GM19023 (cell line): ENCODE data around the gene DGKB.

Experiments
- ATAC-seq: cut with Tn5 transposase; IDR thresholded peaks from one replicate; pipeline ENCODE4 v1.9.1; 2021; ENCODE audit warnings: mild to moderate bottlenecking, moderate library complexity; ENCODE audit not compliant: unreplicated experiment

DGKB gene

DNA sequence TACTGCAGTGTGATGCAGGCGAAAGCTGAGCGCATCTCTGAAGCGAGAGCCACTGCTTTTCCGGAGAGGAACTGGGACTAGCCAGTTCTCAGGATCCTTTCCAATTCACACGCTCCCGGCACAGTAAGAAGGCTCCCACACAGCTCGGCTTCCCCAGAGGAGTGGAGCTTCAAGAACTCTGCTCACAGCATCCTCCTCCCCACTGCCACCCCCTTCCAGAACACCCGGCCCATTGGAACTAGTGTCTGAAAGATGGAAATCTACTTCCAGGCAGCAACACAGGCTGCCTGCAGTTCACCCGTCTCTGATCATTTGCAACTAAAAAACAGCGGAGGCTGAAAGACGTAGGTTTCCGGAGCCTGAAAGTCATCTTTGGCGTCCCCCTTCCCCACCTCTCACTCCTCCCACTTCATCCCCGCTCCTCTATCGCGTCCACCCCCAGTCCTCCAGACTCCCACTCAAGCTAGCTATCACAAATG, at the start of gene DGKB:
Gene DGKB (minus strand): TSS at position 163 of the 479 bp plus-strand sequence.
- no peak for ATAC-seq

DNA sequence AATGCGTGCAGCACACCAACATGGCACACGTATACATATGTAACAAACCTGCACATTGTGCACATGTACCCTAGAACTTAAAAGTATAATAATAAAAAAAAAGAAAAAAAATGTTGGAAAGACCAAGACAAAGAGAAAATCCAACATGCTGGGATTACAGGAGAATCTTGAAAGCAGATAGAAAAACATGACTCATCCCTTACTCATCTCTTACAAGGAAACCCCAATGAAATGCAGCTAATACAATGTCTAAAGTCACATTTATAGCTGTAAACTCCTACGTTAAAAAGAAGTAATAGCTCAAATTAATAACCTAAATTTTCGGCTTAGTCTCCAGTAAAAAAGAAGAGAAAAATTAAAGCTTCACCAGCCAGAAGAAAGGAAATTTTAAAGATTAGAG, 47.5 kb upstream of the DGKB start:
- no peak for ATAC-seq

DNA sequence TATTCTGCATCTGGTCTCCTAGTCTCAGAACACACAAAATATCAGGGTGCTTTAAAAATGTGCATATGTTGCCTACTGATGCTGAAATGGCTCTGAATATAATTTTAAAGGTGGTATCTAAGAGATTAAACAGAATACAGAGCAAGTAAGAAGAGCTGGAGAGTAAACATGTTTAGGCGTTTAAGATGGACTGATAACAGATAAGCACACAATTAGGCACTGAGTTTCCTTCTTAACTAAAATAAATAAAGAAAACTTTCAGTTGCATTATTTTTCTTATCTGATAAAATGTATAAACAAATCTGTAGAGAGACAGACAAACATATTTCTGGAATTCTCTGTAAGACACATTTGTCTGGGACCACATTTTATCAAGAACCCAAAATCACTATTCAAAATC, 35.6 kb upstream of the DGKB start:
- ATAC-seq, result no peak

DNA sequence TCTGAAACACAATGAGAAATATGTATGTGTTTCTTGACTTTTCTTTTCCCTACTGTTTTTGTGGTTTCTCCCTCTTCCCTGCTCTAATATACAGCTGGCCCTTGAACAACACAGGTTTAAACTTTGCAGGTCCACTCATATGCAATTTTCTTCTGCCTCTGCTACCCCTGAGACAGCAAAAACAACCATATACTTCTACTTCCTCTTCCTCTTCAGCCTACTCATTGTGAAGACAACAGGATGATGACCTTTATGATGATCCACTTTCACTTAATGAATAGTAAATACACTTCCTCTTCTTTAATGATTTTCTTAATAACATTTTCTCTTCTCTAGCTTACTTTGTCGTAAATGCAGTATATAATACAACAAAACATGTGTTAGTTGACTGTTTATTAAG, 35.0 kb upstream of the DGKB start:
- no peak for ATAC-seq

DNA sequence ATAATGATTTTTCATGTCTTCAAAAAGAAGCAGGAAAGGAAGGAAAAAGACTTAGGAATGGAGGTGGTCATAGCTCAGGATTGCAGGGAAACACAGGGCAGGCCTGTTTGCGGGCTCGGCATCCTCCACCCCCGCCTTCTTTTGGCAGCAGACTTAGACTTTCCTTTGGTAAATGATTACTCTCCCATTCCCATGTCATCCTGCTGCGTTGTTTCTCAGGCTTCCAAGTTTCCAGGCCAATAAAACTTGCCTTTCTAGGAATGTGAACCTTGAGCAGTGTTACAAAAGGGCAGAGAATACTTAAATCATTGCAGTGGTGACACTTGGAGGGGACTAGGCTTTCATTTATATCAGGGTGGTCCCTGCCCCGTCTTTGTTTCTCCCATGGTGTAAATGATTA, 34.0 kb upstream of the DGKB start:
- no peak for ATAC-seq

DNA sequence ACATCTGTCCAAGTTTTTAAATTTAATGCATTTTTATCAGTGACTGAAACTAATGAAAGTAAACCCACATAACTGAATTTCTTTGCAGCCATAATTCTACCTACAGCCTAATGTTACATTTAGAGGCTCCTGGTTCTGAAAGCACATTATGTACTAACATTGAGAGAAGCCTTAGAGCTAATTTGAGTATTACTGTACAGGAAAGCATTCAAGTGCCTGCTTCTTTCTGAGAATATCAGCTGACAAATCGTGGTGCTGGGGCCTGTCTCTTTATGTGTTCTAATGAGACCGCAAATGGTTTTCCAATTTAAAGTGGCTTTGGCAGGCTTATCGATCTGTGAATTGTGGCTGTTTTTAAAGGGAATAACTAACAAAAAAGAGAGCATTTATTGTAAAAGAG, 32.3 kb upstream of the DGKB start:
- ATAC-seq, result no peak

DNA sequence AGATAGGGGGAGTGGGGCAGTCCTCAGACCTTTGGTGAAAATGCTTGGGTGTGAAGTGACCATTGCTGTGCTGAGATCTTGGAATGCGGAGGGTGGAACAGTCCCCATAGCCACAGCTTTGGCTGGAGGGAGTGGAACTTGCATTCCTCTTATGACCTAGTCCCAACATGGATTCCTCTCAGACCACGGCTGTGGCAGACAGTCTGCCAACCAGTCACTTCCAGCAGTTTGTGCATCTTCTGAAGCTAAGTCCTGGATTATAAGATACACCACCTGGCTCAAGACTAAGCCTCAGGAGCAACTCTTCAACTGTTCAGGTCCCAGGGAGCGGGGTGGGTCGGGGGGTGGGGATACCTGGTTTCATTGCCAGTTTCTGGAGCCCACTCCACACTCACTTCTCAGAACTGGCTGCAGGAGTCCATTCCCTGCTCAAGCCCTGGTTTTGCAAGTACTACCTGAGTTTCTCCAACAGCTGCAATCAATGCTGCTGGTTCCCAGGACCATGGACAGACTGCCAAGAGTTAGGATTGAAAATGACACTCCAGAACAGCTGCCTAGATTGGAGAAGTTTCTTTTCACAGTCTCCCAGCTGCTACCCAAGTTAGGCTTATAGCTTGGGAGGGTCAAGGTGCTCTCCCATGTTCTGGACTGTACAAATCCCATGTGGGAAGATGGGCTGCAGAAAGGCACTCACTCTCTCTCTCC, 29.1 kb upstream of the DGKB start:
- ATAC-seq, result no peak

DNA sequence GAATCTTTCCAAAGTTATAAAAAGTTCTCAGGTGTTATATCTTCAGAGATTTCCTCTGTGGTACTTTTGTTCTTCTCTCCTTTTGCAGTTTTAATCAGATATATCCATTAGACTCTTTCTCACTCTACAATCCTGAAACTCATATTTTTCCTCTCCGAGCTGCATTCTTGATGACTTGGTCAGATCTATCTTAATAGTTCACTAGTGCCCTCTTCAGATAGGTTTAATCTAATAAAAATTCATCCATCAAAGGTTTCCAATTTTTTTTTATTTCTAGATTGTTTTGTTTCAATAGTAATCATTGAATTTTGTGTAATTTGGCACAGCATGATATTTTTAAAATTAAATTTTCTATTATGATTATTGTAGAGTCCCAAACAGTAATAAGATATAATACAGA, 21.8 kb upstream of the DGKB start:
- no peak for ATAC-seq

DNA sequence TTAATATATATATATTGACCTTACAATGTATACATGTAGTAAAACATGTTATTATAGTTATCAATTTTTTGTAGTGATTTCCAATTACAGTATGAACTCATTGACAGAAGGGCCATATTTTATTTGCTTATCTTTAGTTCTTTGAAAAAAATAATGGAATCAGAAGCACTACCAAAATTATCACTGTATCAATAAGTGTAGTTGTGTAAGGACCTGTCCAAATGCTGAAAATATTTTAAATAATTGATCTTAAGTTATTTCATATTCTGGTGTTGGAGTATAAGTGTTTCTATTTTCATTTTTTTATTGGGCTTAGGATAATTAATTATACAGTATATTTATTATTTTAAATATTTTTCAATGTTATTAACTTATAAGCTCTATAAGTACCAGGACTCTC, 8.5 kb upstream of the DGKB start:
- no peak for ATAC-seq

DNA sequence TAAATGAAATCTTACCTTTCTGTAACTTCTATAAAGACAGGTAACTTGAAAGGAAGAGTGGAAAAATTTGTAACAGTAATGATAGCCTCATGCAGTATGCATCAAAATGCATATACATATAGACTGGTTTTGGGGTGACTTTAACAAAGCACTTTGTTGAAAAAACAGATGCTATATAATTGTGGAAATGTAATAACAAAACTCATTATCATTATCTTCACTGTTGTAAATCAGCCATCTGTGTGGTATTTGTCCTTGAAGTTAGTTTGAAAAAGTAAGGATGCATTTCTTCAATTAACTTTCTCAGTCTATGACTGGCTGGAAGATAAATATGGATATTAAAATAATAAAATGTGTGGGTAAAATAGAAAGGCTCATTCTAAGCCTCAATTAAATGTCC, 6.1 kb upstream of the DGKB start:
- no peak for ATAC-seq

DNA sequence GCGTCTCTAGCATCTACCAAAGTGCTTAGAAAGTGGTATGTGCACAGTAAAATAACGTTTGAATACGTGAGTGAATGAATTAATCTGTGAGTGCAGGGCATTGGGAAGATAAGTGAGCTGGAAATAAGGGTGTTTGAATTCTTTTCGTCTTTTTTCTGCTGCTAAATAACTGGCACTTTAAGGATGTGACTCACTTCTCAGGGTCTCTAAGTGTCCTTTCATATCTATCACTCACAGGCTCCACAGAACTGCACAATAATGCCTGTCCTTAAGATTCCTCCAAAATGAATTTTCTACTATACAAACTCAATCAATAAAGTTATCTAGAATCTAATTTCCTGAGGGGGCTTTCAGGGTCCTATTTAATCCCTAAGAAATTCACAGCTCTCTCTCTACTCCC, 3.2 kb upstream of the DGKB start:
- ATAC-seq, result no peak

DNA sequence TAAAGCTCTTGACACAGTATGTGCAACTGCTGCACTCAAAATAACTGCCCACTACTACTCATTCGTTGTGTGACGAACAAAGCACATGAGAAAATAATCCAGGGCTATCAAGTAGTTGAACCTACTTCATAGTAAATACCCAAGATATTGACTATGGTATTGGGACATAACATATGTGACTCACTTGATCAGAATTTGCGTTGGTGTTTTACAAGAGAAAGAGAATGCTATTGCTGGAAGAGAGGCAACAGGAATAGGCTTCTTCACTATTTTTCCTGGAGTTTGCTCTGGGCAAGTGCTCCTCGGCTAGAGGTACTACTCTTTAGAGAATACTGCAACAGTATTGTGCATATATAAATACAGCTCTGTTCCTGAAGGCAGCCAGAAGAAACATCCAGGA, 2.5 kb downstream of the DGKB start:
- ATAC-seq, result no peak

DNA sequence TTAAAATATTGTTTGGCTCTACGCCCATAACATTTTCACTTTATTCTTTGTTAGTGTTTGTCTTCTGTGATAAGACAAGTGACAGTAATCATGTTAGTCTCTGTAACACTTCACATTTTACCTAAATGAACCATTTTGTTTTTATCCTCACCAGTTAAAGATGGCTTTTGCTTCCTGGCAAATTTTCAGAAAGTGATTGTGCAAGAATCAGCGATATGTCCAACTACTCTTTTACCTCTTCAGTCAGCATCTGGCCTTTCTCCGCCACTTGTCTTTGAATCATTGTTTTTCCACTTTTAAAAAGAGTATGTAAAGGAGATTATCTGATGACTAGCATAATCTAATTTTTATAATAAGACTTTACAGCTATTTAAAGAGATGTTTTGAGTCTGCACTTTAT, 3.5 kb downstream of the DGKB start:
- no peak for ATAC-seq

DNA sequence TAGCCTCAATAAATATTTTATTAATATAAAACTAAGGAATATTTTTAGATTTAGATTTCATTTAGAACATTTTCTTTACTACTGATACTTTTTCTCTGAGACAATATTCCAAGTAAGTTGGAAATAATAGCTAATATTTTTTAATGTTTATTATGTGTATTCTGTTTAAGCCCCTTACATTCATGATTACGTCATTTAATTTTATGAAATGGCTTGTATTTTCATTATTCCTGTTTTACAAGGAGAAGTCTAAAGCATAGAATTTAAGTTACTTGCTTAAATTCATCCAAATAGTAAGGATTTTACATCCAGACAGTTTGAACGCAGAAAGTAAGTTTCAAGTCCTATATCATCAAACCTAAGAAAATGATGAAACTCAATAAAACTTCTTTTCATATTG, 6.1 kb downstream of the DGKB start:
- no peak for ATAC-seq

DNA sequence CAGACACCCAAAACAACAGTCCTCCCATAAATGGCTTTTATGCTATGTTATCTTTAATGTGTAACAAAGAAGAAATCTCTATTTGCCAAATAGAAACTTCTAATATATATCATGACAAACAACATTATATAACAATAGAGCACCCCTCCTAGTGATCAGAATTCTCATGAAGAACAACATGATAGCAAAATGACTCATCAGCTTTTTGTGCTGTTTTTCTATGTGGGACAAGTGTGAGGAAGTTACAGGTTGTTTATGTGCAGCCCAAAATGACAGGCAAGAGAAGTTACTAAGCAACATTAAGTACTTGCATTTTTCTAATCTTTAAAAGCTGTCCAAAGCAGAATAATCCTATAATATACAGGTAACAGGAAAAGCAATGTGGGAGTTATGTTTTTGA, 7.7 kb downstream of the DGKB start:
- no peak for ATAC-seq

DNA sequence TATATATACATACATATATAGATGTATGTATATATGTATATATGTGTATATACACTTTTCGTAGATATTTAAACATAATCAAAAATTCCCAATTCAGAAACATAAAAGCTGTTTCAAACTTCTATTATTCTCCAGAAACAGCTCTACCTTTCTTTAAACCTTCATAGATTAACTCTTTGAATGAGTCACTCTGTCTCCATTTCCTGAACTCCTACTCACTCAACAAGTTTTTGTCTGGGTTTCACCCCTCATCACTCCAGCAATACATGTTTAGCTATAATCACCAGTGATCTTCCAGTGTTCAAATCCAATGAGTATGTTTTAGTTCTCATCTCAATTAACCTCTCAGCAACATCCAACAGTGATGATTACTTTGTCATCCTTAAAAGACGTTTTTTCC, 9.6 kb downstream of the DGKB start:
- ATAC-seq, result no peak

DNA sequence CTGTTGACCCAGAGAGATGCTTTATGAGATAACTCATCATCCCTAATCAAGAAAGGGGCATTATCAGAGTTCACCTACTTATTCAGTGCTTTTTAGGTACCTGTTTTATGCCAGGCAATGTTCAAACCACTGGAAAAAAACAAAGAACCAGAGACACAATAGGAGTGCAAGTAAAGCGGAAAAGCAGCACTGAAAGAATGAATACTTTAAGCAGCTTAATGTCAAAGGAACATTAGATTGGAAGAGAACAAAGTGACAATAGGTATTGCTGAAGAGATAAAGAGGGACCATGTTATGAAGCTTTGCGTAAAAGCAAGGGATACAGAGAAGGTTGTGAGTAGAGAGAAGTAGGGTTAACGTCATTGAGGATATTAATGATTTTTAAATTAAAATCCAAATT, 11.3 kb downstream of the DGKB start:
- ATAC-seq, result no peak

DNA sequence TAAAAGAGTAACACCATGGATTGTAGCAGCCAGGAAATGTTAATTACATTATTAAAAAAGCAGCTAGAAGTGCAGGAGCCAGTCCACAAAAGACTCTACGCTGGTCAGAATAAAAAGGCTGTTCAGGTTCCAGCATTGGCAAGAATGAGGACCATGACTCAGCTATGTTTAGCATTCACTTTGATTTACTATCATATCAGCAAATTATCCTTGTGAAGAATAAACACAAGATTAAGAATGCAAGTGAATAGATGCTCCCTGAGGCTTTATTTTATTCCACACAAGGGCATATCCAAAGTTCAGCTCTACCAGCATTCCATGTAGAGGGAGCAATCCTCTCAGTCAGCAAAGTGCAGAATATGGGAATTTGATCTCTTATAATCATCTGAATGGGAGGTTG, 13.6 kb downstream of the DGKB start:
- no peak for ATAC-seq

DNA sequence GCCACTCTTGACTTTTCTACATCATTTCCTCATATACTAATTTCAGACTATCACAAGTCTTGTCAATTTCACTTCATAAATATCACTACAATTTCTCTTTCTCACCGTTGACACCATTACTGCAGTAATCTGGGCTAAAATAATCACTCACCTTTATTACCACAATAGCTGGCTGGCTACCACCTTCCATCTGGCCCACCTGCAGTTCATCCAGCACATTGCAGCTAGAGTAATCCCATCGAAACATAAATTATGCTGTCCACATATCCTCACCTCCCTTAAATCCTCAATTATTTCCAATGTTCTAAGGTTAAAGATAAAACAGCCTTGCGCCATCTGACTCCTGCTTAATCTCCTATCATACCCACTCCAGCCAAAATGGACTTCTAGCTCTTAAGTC, 16.0 kb downstream of the DGKB start:
- ATAC-seq, result no peak

DNA sequence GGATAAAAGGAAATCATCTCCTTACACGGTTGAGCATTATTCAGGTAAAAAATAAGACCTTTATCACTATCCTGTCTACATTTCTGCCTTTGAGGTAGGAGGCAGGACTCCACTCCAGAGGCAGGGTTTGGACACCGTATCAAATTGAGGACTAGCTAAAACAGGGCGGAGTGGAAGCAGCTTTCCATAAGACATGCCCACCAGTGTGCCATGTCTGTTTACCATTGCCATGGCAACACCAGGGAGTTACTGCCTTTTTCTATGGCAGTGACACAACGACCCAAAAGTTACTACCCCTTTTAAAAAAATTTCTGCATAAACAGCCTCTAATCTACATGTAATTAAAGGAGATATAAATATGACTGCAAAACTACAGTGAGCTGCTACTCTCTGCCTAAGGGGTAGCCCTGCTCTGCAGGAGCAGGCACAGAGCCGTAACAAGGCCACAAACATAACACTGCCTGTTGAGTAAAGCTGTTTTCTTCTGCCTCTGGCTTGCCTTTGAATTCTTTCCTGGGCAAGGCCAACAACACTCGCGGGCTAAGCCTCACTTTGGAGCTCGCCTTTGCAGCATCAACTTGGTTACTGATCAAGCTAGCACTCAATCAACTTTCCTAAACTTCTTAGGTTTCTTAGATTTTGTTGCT, 26.5 kb downstream of the DGKB start:
- no peak for ATAC-seq

DNA sequence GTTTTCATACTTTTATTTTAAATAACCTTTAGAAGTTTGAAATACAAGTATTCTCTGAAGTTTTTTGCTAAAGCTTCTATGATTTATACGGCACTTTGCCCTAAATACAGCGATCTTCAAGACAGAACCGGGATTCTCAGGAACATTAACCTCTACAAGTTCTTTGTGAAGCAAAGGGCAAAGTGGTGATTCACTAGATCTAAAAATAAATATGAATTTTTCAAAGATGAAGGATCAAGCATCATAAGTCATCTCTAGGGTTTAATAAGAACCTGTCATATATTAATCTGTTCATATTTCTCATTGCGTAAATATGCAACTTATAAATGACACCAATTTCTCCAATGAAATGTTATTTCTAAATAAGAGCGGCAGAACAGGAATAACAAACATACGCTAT, 30.7 kb downstream of the DGKB start:
- no peak for ATAC-seq

DNA sequence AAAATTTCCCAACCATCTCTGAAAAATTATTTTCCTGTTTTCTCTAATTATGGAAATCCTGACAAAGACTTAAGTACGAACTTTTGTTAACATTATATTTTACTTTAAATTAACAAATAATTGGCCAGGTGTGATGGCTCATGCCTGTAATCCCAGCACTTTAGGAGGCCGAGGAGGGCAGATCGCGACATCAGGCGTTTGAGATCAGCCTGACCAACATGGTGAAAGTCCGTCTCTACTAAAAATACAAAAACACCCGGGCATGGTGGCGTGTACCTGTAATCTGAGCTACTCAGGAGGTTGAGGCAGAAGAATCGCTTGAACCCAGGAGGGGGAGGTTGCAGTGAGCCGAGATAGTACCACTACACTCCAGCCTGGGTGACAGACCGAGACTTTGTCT, 32.2 kb downstream of the DGKB start:
- ATAC-seq, result no peak

DNA sequence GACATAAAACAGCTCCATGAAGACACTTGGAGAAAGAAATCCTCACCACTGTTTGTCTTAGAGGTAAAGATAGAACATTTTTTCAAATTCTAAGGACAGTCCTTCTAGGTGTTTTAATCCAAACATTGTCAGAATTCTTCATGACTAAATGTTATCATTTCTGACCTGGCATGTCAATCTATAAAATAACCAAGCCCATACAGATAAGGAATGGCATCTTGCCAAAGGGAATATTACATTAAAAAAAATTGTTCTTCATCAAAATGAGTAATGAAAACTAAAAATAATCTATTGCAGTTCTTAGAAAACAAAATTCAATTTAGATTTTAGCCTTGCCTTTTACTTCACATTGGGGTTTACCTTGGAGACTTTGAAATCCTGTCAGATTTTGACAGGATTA, 33.6 kb downstream of the DGKB start:
- ATAC-seq, result no peak
